ENCODE results near the gene XPR1. TPM values are rescaled to one million over a fixed set of nuclear protein-coding genes. Genes with fewer than 3 reads are reported as not detected.

The XPR1 gene
- total and polyA plus RNA-seq, 2 donors (not counting 3 experiments of a cell fraction or from before 2014, with no cell fraction given): 23.9 to 26.7 TPM

GRCh38 chr1:180902541-180902940 is 270.7 kb downstream of the XPR1 start:
- Histone ChIP-seq H2AFZ (ENCODE audit: low read depth, low read length) (no peak overlapping the region), H3K4me3 (replicated peaks in 1 of 3; ENCODE audit: insufficient read depth in 1 of 3, low read depth in 1 of 3, low read length in 3 of 3) (no peak overlapping the region), H4K20me1 (replicated peaks; ENCODE audit: control insufficient read depth, extremely low read depth, insufficient read depth, low read length) (no peaks in the 10 kb centered on the region), H3K9me3 (replicated peaks; ENCODE audit: control insufficient read depth, insufficient read depth, low read length) (no peaks in the 10 kb centered on the region), H3K79me2 (ENCODE audit: control insufficient read depth, insufficient read depth, low read length) (no peaks in the 10 kb centered on the region), H3K36me3 (ENCODE audit: control insufficient read depth in 2 of 2, extremely low read depth in 1 of 2, insufficient read depth in 2 of 2, low read length in 2 of 2) (no peaks in the 10 kb centered on the region), H3K4me2 (ENCODE audit: insufficient read depth, low read length) (no peak overlapping the region), H3K9me1 (replicated peaks; ENCODE audit: control insufficient read depth, extremely low read depth, insufficient read depth, low read length) (no peaks in the 10 kb centered on the region), H3K9ac (replicated peaks; ENCODE audit: extremely low read depth, insufficient read depth, low read length) (no peak overlapping the region), H3K27me3 (ENCODE audit: control insufficient read depth in 2 of 2, insufficient read depth in 2 of 2, low read length in 2 of 2) (no peaks in the 10 kb centered on the region), H3K27ac (ENCODE audit: insufficient read depth, low read depth, low read length) (no peak overlapping the region), H3K4me1 (ENCODE audit: control insufficient read depth, extremely low read depth, insufficient read depth, low read length) (no peaks in the 10 kb centered on the region)
- FAIRE-seq (no peak), DNase-seq (ENCODE audit: low read depth, low spot score) (no peak)
- ChIA-PET POLR2A (no interaction called here), CTCF (interaction anchor here (1.4 to 1.8 kb wide), 2 partner anchors 18 to 21 kb away, joined by 3 to 5 read pairs; no protein-coding TSS in a partner anchor)
- no TSS peak for BruUV-seq (replicated peaks)
- intact Hi-C loops (cut with micrococcal nuclease): no loop called here
- no peak for TF ChIP-seq JUN (IDR thresholded peaks at IDR 0.05; ENCODE audit: borderline replicate concordance, insufficient read depth, insufficient read length, low read depth)
- TF ChIP-seq POLR2AphosphoS5 (IDR thresholded peaks at IDR 0.05; ENCODE audit: insufficient read depth, low read depth, low read length): no peak
- dilution Hi-C loops (cut with MboI; ENCODE audit: extremely low pct_ligation_motif_present, low sequenced_read_pairs): no loop called here

- DNase-seq (ENCODE audit: low read depth, low spot score) (no peak), FAIRE-seq (no peak)
- no peaks in the 10 kb centered on the region for H3K36me3 ChIP-seq (ENCODE audit: control insufficient read depth in 2 of 2, extremely low read depth in 1 of 2, insufficient read depth in 2 of 2, low read length in 2 of 2)
- TF ChIP-seq CTCF (IDR thresholded peaks at IDR 0.05; ENCODE audit: extremely low read depth in 1 of 2, insufficient read depth in 1 of 2, low read depth in 1 of 2, low read length in 2 of 2) (no peak), FOS (IDR thresholded peaks at IDR 0.05; ENCODE audit: borderline replicate concordance, insufficient read depth, low read length) (no peak), EZH2 (IDR thresholded peaks at IDR 0.05; ENCODE audit: borderline replicate concordance, low read depth, low read length, severe bottlenecking) (no peak), POLR2A (IDR thresholded peaks at IDR 0.05; ENCODE audit: low read depth, low read length) (no peak), MAX (IDR thresholded peaks at IDR 0.05; ENCODE audit: insufficient read depth, insufficient read length) (no peak), GATA2 (IDR thresholded peaks at IDR 0.05; ENCODE audit: insufficient read depth, insufficient read length, low read depth, low read length) (no peak), POLR2AphosphoS5 (IDR thresholded peaks at IDR 0.05; ENCODE audit: insufficient read depth, low read depth, low read length) (no peak), JUN (IDR thresholded peaks at IDR 0.05; ENCODE audit: borderline replicate concordance, insufficient read depth, insufficient read length, low read depth) (no peak), MYC (IDR thresholded peaks at IDR 0.05; ENCODE audit: low read depth, low read length) (no peak)
- H3K9me3 ChIP-seq (replicated peaks; ENCODE audit: control insufficient read depth, insufficient read depth, low read length): no peaks in the 10 kb centered on the region
- ChIA-PET POLR2A (no interaction called here), CTCF (interaction anchor here (1.1 kb wide), 1 partner anchor 24 kb away, joined by 5 read pairs; no protein-coding TSS in a partner anchor)
- no peaks in the 10 kb centered on the region for H3K79me2 ChIP-seq (ENCODE audit: control insufficient read depth, insufficient read depth, low read length)
- H3K9ac ChIP-seq (replicated peaks; ENCODE audit: extremely low read depth, insufficient read depth, low read length): no peak overlapping the region
- no peaks in the 10 kb centered on the region for H3K9me1 ChIP-seq (replicated peaks; ENCODE audit: control insufficient read depth, extremely low read depth, insufficient read depth, low read length)
- no peak overlapping the region for H3K27ac ChIP-seq (ENCODE audit: insufficient read depth, low read depth, low read length)
- no peak overlapping the region for H2AFZ ChIP-seq (ENCODE audit: low read depth, low read length)
- dilution Hi-C loops (cut with MboI; ENCODE audit: extremely low pct_ligation_motif_present, low sequenced_read_pairs): no loop called here
- H3K4me2 ChIP-seq (ENCODE audit: insufficient read depth, low read length): no peak overlapping the region
- no peak overlapping the region for H3K4me3 ChIP-seq (replicated peaks in 1 of 3; ENCODE audit: insufficient read depth in 1 of 3, low read depth in 1 of 3, low read length in 3 of 3)
- no peaks in the 10 kb centered on the region for H4K20me1 ChIP-seq (replicated peaks; ENCODE audit: control insufficient read depth, extremely low read depth, insufficient read depth, low read length)
- intact Hi-C loops (cut with micrococcal nuclease): no loop called here
- H3K4me1 ChIP-seq (ENCODE audit: control insufficient read depth, extremely low read depth, insufficient read depth, low read length): no peaks in the 10 kb centered on the region
- no peaks in the 10 kb centered on the region for H3K27me3 ChIP-seq (ENCODE audit: control insufficient read depth in 2 of 2, insufficient read depth in 2 of 2, low read length in 2 of 2)
- no TSS peak for BruUV-seq (replicated peaks)
These were observed 274.1 kb downstream of the XPR1 start for GRCh38 chr1:180905927-180906326.

Measured in endothelial cell of umbilical vein (primary cell).